HepG2 (cell line): ENCODE results near the gene SLC25A22. TPM values are rescaled to one million over a fixed set of nuclear protein-coding genes. Genes with fewer than 3 reads are reported as not detected.
A peak's percentile ranks its signal among the peaks of the same experiment; 100 is the strongest.

Source experiments
- ETV5 ChIP-seq: IDR thresholded peaks from 2 replicates; pipeline ENCODE4 v1.6.1; 2018; ENCODE audit warnings: missing biosample characterization, missing genetic modification reagents, inconsistent platforms, borderline replicate concordance
- HNF4A ChIP-seq: sonication (generic); formaldehyde crosslinking; IDR thresholded peaks from 2 replicates; pipeline ENCODE4 v1.4.0; 2020; ENCODE audit warnings: missing genetic modification reagents
- KLF16 ChIP-seq, 2 experiments: sonication (generic) in 1 of 2; formaldehyde crosslinking in 1 of 2; IDR thresholded peaks; 2 replicates each; pipeline versions ENCODE4 v1.6.1 to v1.8.0; 2016 to 2023; ENCODE audit warnings: missing genetic modification reagents in 2 of 2, missing compliant biosample characterization in 1 of 2
- MED1 ChIP-seq: sonication (generic); formaldehyde crosslinking; IDR thresholded peaks from 2 replicates; pipeline ENCODE4 v1.4.0; 2020; ENCODE audit warnings: missing genetic modification reagents
- SIX1 ChIP-seq: sonication (generic); formaldehyde crosslinking; IDR thresholded peaks from 2 replicates; pipeline ENCODE4 v1.4.0; 2020; ENCODE audit warnings: missing genetic modification reagents, borderline replicate concordance
- SOX6 ChIP-seq, 2 experiments: fragments of 450-650 bp in 1 of 2; sonication (generic) in 1 of 2; formaldehyde crosslinking in 1 of 2; IDR thresholded peaks; 2 replicates each; pipeline versions ENCODE4 v1.4.0 to v1.6.1; 2017 to 2020; ENCODE audit warnings: antibody characterized with exemption in 1 of 2, mild to moderate bottlenecking in 1 of 2, missing genetic modification reagents in 1 of 2
- XRCC5 ChIP-seq: fragments of 200-400 bp; formaldehyde crosslinking; optimal IDR thresholded peaks from 2 replicates; pipeline ENCODE3; 2017; ENCODE audit warnings: mild to moderate bottlenecking, low read length
- ZFP1 ChIP-seq: IDR thresholded peaks from 2 replicates; pipeline ENCODE4 v1.6.1; 2016
- ZNF30 ChIP-seq: sonication (generic); formaldehyde crosslinking; IDR thresholded peaks from 2 replicates; pipeline ENCODE4 v1.5.0; 2020; ENCODE audit warnings: mild to moderate bottlenecking, missing genetic modification reagents
- ZNF652 ChIP-seq: IDR thresholded peaks from 2 replicates; pipeline ENCODE4 v1.6.1; 2016; ENCODE audit warnings: low read depth, borderline replicate concordance
- ZNF777 ChIP-seq: sonication (generic); formaldehyde crosslinking; IDR thresholded peaks from 2 replicates; pipeline ENCODE4 v1.4.0; 2020; ENCODE audit warnings: missing genetic modification reagents
- ZSCAN22 ChIP-seq: sonication (generic); formaldehyde crosslinking; IDR thresholded peaks from 2 replicates; pipeline ENCODE4 v1.4.0; 2020; ENCODE audit warnings: mild to moderate bottlenecking, missing genetic modification reagents
- polyA plus RNA-seq, 8 experiments: library from polyadenylated mRNA; depleted of rRNA in 3 of 8; stranded (reverse) in 7 of 8; unstranded in 1 of 8; fragments of >200 nt; fragmentation: Illumina TruSeq in 4 of 8; extraction: Trizol in 4 of 8; gene quantifications; 2 replicates each; pipeline versions ENCODE4 v1.2.1 to v1.2.3, GENCODE V29; 2011 to 2016; ENCODE audit warnings: low read depth in 4 of 8, missing spikeins in 1 of 8, mixed read lengths in 1 of 8; ENCODE audit not compliant: insufficient read depth in 1 of 8
- total RNA-seq, 5 experiments: library from RNA; depleted of rRNA; stranded (reverse); fragments of >200 nt; fragmentation: Illumina TruSeq; extraction: Trizol; gene quantifications; 2 replicates each; pipeline ENCODE4 v1.2.3, GENCODE V29; 2016; ENCODE audit warnings: low read depth in 1 of 5
- TF ChIP-seq, protein P1 (sequence below): fragments of 450-650 bp; IDR thresholded peaks from 2 replicates; pipeline ENCODE4 v1.6.1; 2017
- TF ChIP-seq, protein P2 (sequence below): sonication (generic); formaldehyde crosslinking; IDR thresholded peaks from 2 replicates; pipeline ENCODE4 v1.5.0; 2020; ENCODE audit warnings: mild to moderate bottlenecking, missing genetic modification reagents, borderline replicate concordance
- TF ChIP-seq, protein P3 (sequence below): sonication (generic); formaldehyde crosslinking; IDR thresholded peaks from 2 replicates; pipeline ENCODE4 v1.4.0; 2020; ENCODE audit warnings: missing genetic modification reagents
- TF ChIP-seq, protein P4 (sequence below): sonication (generic); formaldehyde crosslinking; IDR thresholded peaks from 2 replicates; pipeline ENCODE4 v1.8.1; 2023; ENCODE audit warnings: mild to moderate bottlenecking, moderate library complexity, missing genetic modification reagents

SLC25A22 gene
- total and polyA plus RNA-seq, 2 of the 13 experiments (the other 11 are each of a cell fraction or from before 2014, with no cell fraction given) = 12.4 to 19.2 TPM

DNA sequence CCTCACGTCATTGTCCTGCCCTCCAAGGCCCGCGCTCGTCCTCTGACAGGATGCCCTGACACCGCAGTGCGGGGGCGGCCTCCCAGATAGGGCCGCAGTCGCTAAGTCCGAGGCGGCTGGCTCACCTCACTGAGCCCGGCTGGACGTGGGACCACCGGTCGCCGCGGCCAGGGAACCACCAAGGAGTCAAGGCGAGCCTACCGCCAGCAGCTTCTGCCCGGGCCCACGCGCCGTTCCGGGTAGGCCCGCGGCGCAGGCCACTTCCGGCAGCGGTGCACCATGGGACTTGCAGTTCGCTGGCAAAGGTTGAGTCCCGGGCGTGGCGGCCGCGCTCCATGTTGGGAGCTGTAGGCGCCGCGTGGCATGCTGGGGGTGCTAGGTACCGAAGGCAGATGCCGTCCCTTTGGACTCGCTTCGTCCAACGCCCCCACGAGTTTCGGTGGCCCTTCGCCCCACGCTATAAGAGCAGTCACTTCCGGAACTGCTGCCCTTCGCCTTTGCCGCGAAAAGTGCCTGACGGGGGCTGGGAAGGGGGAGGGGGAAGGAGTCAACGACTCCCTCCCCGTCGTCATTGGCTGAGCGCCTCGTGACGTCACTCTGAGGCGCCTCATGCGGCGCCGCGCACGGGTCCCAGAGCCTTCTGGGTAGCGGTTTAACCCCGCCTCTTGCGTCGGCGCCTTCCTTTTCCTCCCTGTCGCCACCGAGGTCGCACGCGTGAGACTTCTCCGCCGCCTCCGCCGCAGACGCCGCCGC is 11.4 kb upstream of the SLC25A22 start, which contains the start of gene RPLP2 (continued):
- TF ChIP-seq ZNF777 (CRISPR knock-in tag) (peak; percentile 9), ZSCAN22 (no peak), ZNF30 (no peak), KLF16 (CRISPR knock-in tag; IDR thresholded peaks at IDR 0.05) (peak in 1 of 2 experiments; percentile 91; a peak in 2 of 4 replicates), ZFP1 (CRISPR knock-in tag) (0 out of 2 replicates have a peak, but pooled peaks have one; percentile 28), XRCC5 (peak; percentile 72), SOX6 (IDR thresholded peaks at IDR 0.05) (no peak), SOX6 (CRISPR knock-in tag; IDR thresholded peaks at IDR 0.05) (peak; percentile 73), MED1 (CRISPR knock-in tag) (peak; percentile 68), SIX1 (CRISPR knock-in tag) (no peak), HNF4A (CRISPR knock-in tag) (no peak; the same call in 1 of the 2 replicates), ETV5 (CRISPR knock-in tag) (peak; percentile 64), ZNF652 (CRISPR knock-in tag) (no peak)
- TF ChIP-seq, protein P1, sequence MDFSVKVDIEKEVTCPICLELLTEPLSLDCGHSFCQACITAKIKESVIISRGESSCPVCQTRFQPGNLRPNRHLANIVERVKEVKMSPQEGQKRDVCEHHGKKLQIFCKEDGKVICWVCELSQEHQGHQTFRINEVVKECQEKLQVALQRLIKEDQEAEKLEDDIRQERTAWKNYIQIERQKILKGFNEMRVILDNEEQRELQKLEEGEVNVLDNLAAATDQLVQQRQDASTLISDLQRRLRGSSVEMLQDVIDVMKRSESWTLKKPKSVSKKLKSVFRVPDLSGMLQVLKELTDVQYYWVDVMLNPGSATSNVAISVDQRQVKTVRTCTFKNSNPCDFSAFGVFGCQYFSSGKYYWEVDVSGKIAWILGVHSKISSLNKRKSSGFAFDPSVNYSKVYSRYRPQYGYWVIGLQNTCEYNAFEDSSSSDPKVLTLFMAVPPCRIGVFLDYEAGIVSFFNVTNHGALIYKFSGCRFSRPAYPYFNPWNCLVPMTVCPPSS = no peak
- TF ChIP-seq, protein P2, sequence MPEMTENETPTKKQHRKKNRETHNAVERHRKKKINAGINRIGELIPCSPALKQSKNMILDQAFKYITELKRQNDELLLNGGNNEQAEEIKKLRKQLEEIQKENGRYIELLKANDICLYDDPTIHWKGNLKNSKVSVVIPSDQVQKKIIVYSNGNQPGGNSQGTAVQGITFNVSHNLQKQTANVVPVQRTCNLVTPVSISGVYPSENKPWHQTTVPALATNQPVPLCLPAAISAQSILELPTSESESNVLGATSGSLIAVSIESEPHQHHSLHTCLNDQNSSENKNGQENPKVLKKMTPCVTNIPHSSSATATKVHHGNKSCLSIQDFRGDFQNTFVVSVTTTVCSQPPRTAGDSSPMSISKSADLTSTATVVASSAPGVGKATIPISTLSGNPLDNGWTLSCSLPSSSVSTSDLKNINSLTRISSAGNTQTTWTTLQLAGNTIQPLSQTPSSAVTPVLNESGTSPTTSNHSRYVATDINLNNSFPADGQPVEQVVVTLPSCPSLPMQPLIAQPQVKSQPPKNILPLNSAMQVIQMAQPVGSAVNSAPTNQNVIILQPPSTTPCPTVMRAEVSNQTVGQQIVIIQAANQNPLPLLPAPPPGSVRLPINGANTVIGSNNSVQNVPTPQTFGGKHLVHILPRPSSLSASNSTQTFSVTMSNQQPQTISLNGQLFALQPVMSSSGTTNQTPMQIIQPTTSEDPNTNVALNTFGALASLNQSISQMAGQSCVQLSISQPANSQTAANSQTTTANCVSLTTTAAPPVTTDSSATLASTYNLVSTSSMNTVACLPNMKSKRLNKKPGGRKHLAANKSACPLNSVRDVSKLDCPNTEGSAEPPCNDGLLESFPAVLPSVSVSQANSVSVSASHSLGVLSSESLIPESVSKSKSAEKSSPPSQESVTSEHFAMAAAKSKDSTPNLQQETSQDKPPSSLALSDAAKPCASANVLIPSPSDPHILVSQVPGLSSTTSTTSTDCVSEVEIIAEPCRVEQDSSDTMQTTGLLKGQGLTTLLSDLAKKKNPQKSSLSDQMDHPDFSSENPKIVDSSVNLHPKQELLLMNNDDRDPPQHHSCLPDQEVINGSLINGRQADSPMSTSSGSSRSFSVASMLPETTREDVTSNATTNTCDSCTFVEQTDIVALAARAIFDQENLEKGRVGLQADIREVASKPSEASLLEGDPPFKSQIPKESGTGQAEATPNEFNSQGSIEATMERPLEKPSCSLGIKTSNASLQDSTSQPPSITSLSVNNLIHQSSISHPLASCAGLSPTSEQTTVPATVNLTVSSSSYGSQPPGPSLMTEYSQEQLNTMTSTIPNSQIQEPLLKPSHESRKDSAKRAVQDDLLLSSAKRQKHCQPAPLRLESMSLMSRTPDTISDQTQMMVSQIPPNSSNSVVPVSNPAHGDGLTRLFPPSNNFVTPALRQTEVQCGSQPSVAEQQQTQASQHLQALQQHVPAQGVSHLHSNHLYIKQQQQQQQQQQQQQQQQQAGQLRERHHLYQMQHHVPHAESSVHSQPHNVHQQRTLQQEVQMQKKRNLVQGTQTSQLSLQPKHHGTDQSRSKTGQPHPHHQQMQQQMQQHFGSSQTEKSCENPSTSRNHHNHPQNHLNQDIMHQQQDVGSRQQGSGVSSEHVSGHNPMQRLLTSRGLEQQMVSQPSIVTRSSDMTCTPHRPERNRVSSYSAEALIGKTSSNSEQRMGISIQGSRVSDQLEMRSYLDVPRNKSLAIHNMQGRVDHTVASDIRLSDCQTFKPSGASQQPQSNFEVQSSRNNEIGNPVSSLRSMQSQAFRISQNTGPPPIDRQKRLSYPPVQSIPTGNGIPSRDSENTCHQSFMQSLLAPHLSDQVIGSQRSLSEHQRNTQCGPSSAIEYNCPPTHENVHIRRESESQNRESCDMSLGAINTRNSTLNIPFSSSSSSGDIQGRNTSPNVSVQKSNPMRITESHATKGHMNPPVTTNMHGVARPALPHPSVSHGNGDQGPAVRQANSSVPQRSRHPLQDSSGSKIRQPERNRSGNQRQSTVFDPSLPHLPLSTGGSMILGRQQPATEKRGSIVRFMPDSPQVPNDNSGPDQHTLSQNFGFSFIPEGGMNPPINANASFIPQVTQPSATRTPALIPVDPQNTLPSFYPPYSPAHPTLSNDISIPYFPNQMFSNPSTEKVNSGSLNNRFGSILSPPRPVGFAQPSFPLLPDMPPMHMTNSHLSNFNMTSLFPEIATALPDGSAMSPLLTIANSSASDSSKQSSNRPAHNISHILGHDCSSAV (CRISPR knock-in tag) = no peak
- TF ChIP-seq, protein P3, sequence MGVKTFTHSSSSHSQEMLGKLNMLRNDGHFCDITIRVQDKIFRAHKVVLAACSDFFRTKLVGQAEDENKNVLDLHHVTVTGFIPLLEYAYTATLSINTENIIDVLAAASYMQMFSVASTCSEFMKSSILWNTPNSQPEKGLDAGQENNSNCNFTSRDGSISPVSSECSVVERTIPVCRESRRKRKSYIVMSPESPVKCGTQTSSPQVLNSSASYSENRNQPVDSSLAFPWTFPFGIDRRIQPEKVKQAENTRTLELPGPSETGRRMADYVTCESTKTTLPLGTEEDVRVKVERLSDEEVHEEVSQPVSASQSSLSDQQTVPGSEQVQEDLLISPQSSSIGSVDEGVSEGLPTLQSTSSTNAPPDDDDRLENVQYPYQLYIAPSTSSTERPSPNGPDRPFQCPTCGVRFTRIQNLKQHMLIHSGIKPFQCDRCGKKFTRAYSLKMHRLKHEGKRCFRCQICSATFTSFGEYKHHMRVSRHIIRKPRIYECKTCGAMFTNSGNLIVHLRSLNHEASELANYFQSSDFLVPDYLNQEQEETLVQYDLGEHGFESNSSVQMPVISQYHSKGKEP = no peak; the same call in 1 of the 2 replicates
- TF ChIP-seq, protein P4, sequence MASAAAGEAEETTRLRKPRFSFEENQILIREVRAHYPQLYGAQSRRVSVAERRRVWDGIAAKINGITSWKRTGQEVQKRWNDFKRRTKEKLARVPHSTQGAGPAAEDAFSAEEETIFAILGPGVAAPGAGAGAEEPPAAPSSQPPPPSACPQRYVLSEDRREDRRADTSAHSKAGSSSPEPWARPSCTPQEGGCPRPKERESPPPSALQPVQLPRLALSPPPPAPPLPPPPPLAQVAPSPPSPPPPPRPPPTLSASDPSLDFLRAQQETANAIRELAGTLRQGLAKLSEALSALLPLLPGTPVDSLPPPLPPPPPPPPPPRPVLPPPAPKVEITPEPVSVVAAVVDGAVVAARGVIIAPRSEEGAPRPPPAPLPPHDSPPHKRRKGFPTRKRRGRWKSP (CRISPR knock-in tag) = peak; percentile 75; the same call in 1 of the 2 replicates
